Right renal pelvis (tissue), 4 donors: ENCODE results near the gene SYNDIG1L. TPM values are rescaled to one million over a fixed set of nuclear protein-coding genes. Genes with fewer than 3 reads are reported as not detected.

ENCODE experiments used
- DNase-seq, 4 donors: peaks; one replicate each; pipeline ENCODE4 v3.0.0-alpha.2; 2013; ENCODE audit warnings: low read depth in 4 of 4, low spot score in 3 of 4, missing footprints in 1 of 4
- polyA plus RNA-seq, 4 donors: library from polyadenylated mRNA; unstranded; fragments of 120-200 nt; gene quantifications; one replicate each; pipeline ENCODE4 v1.2.1, GENCODE V29; 2013; ENCODE audit not compliant: insufficient read length in 4 of 4

The SYNDIG1L gene
- polyA plus RNA-seq, 4 donors, result 0.19 to 0.39 (median 0.34) TPM

DNA sequence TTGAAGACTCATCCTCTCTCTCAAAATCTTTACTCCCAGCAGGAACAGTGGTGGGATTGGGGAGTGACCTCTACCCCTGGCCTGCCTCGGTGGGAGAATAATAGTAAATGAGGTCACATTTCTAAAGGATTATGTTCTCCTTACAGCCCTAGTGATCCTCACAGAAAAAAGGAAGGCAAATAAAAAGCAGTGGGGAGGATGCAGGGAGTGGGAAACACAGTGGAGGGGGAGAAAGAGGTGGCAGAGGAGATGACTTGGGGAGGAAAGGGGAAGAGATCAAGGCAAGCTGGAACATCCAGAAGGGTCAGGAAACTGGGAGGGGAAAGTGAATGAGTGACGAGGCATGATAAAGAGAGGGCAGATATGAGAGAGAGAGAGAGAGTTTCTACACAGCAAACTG is 8.3 kb upstream of the SYNDIG1L start:
- DNase-seq, result no peak

DNA sequence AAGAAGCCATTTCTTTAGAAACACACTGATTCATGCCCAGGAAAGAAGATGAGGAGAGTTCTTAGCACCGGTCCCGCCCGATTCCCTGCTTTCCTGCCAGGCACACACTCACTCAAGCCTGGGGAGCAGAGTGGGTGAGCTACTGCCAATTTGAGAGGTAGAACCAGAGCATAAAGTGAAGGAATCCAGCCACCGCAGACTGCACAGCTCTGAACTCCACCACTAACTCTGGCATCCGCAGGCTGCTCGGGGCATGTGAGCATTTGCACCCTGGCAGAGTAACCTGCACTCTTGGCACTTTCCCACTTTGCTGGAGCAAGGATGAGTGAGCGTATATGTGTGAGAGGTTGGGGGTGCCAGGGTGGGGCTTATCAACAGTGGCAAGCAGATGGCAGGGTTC is 4.0 kb upstream of the SYNDIG1L start:
- no peak for DNase-seq

DNA sequence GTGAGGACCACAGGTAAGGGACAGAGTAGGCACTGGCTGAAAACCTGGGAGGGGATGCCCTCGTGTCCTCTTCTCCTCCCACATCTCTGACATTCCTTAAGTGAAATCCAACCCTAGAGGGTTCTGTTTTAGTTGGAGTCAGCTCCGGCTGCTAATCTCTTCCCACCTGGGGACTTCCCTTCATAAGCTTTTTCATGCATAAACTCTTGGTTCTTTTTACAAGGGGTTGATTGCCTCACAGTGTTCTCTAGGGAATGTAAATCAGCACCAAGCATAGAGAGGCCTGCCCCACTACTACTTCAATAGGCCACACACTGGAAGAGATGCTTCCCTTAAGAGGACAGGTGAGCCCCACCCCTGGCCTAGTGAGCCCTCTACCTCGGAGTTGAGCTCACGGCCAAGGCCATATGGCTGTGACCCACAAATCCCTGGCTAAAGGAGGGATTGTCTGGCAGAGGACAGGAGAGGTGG is 3.2 kb upstream of the SYNDIG1L start:
- DNase-seq, result no peak

DNA sequence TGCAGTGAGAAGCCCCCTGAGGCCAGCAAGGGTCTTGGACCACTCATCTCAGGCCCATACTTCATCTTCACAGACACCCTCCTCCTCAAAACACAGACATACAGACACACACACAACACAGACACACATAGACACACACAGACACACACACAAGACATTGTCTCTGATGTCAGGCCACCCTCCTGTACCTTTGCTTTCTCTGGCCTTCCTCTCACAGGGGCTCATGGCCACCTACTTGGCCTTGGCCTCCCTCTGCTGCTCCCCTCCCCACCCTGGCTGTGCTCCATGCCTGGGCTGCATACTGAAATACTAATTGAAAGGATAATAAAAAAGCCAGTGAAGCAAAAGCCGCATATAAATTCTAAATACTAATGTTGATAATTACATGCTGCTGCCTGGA is 1.6 kb upstream of the SYNDIG1L start:
- DNase-seq, result no peak

DNA sequence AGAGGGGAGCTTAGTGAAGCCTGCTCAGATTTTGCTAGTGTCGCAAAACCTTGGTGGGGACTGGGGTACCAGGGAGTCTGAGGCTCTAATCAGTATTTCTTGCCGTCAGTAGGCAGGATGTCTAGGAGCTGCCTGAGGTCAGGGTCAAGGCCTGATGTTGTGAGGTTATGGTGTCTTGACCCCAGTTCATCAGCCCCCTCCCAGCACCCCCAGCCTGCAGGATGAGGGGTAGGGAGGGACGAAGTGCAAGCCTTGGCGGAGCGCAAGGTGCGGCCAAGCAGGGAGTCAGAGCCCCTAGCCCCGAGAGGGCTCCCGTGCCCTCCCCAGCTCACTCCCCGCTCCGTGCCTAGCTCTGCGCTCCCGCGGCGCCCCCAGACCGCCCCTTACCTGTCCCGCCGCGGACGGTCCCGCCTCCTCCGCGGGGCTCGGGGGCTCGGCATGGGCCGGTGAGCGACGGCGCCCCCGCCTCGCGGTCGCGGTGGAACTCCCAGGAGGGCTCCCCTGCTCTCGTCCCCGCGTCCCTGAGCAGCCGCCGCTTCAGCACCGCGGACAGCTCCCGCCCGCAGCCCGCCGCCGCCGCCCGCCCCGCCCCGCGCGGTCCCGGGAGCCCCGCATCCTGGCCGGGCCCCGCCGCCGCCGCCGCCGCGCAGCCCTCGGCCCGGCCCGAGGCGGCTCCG is 347 bp downstream of the SYNDIG1L start:
- DNase-seq, result no peak

DNA sequence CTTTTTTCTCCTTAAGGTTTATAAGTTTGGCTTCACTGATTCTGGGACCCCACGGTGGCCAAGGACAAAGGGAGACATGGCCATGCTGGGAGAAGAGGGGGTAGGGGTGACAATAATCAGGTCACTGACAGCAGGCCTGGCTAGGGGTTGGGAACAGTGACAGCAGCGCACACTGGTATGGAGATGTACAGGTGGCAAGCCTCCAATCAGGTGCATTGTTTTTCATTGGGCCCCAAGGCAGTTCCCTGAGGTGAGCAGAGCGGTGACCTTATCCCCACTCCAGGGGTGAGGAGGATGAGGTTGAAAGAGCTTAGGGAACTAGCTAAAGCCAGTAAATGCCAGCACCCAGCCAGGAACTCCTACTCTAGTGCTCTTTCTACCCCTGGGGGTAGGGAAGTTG is 1.4 kb downstream of the SYNDIG1L start:
- DNase-seq, result no peak

DNA sequence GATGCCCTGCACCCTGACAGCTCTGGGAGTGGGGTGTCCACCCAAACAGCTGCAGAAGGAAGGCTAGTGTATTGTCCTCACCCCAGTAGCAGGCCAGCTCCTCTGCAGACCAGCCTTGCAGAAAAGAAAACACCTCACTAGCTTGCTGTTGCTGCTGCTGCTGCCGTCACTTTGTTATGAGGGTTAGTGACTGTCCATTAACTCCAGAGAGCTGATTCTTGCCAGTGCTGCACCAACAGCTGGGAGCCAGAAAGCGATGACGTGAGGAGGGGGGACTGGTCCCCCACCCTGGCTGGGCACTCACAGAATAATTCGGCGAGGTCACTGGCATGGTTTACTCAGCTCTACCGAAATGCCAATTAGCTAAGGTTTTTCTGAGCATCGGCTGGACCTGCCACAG is 2.8 kb downstream of the SYNDIG1L start:
- no peak for DNase-seq

DNA sequence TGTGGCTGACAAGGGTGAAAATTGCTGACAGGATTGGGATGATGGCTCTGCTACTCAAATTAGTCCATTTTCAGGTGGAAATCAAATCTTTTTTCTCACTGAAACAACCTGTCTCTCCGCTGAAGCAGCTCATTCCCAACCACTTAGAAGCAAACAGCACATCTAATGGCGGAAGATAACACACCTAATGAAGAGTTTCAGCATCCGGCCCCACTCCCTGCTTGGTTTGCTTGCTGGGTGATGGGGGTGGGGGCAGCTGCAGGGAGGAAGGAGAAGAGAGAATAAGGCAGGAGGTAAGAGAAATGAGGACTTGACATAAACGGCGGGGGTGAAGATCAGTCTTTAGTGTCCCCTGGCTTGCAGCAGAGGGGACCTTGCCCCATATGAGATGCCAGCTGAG is 4.0 kb downstream of the SYNDIG1L start:
- DNase-seq, result no peak

DNA sequence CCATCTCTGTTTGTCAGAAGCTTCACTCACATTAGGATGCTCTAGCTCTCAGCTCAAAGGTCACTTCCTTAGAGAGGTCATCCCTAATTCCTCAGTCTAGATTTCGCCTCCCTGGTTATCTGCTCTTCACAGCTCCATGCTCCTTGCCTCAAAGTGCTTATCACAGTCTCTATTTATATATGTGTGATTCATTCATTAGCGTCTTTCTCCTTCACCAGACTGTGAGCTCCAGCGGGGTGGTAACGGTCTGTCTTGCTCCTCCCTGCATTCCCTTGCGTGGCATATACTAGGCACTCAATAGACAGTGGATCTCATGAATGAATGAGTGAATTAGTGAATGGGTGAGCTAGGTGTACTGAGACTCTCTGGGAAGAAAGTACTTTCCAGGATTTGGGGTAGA is 6.9 kb downstream of the SYNDIG1L start:
- no peak for DNase-seq

DNA sequence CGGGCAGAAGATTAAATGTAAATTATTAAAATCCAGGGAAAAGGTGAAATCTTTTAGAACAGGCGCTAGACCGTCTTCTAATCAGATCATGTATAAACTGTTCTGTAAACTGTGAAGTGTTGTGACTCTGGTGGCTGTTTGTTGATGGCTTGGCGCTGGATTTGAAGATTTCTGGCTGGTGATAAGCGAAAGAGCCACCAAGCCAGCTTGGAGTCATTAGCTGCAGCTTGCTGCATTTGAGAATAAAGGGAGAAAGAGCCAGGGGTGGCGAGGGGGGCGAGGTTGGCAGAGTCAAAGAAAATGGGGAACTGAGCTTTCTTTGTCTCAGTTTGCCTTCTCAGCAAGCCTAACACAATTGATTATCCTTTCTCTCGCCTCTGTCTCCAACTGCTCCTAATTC is 8.0 kb downstream of the SYNDIG1L start:
- no peak for DNase-seq

DNA sequence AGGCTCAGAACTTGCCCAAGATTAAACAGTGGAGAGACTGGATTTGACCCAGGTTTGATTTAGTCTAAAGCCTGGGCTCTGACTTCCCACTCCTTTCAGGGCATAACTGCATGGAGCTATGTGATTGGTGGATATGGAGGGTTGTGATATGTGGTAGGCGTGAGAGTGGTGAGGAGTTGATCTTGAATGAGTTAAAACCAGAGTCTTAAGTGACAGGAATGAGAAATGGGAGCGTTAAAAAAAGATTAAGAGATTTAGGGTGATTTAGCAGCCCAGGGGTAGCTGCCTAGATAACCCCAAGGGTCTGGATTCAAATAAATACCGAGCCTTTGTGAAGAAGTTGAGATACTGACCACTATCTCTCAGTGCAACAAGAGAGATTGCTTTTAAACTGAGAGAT is 8.4 kb downstream of the SYNDIG1L start:
- DNase-seq, result no peak

DNA sequence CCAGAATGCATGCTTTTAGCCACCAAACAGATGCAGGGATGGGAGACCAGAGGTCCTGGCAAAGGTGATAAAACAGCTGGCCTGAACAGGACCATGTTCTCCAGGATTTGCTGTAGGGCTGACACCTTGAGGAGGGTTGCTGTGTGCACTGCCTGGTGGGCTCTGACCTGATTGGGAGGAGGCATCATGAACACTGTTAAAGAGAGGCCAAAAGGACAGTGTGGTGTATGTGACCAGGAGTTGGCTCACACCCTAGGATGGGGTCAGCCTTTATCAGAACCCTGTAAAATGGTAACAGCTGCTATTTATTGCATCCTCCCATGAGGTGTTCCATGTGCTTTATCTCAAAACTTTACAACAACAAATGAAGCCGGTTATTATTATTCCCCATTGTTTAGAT is 8.8 kb downstream of the SYNDIG1L start:
- DNase-seq, result no peak

DNA sequence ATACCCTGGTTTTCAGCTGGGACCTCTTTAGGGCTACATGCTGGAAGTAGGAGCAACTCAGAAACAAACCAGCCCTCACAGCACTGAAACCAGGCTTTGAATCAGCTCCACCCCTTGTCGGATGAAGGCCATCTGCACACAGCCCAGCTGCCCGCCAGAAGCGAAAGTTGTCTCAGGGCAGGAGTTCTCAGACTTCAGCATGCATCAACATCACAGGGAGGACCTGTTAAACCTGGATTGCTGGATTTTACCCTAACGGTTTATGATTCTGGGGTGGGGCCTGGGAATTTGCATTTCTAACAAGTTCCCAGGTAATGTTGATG is 10.9 kb downstream of the SYNDIG1L start:
- DNase-seq, result no peak

DNA sequence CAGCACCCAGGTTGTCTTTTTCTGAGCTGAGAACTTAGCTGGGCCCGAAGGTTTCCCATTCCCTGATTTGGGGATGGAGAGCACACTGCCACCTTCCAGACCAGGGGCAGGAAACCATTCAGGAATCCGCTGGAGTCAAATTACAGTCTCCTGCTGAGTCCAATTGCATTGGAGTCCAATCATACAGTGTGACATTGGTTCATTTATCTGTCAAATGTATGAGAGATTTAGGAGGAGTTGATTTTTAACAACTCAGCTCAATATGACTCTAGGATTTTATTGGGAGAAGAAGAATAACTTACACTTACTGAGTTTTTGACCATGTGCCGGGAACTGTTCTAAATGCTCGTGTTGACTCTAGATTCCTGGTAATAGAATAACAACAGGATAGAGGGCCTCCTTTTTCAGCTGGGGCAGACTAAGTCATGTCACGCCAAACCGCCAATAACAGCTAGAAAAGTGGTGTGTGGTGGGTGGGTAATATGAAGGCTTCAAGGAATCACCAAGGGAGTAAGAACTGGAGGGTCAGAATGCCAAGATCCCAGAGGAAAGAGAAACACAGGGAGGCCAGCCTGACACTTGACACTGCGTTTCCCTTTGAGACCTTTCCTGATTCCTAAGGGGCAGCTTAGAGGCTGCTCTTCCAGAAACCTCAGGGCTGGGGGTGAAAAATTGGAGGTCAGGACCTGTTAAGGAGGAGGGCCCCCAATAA is 11.5 kb downstream of the SYNDIG1L start:
- no peak for DNase-seq

DNA sequence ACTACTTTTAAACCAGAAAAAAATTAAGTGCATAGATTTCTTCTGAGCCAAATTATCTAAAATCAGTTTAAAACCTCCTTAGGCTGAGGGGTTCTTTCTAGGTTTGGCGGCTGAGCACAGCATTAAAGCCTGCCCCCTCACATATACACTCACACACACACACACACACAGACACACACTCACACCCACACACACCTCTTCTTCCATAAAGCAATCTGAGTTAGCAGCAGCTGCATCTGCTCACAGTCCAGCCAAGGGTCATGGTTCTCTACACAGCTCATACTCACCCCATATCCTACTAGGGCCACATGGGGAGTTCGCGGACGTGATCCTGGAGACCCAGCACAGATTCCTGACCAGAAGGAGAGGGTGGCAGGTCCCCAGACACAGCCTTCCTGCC is 12.4 kb downstream of the SYNDIG1L start:
- DNase-seq, result no peak

DNA sequence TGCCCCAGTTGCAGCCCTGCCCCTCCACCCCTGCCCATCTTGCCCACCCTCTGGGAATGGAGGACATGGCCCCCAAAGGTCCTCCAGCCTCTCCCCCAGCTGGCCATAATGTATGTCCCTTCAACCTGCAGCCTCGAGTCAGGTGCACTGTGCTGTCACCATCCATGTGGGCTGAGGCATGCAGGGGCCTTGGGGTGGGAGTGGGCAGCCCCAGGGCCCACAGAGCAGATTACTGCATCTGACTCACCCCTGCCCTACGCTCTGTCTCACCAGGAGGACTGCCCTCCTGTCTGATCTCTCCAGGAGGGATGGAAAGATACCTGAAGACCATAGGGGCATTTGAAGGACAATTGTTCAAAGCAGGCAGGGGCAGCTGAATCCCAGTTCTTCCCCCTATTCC is 13.3 kb downstream of the SYNDIG1L start:
- no peak for DNase-seq

DNA sequence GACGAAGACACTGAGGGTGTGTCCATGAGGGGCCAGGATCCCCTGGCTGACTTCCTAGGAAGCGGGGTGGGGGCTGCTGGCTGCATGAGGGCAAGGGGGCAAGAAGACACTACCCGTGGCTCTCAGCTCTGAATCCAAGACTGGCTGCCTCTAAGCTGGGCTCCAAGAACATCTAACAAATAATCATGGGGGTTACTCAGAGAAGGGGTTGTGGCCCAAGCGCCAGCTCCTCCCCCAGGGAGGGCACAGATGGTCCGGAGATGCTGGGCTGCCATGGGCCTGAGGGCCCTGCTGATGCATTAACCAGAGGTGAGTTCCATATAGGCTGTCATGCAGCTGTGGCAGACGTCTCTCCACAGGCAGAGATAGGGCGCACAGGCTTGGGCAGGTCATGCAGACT is 14.3 kb downstream of the SYNDIG1L start:
- no peak for DNase-seq

DNA sequence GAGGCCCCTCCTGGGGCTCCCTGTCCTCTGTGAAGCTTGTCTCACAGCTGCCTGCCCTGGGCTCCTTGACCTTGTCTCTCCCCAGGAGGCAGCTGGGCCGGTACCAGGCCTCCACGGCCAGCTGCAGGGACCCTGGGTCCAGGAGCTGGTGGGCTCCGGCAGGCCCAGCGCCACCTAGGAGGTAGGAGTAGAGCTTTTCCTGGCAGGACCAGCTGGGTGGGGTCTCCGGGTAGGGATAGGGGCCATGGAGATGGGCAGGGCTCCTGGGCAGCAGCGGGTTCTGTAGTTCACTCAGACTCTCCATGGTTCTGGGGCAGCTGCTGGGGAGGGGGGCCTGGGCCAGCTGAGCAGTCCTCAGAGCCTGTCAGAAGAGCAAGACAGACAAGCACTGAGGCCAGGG is 16.6 kb downstream of the SYNDIG1L start:
- no peak for DNase-seq

DNA sequence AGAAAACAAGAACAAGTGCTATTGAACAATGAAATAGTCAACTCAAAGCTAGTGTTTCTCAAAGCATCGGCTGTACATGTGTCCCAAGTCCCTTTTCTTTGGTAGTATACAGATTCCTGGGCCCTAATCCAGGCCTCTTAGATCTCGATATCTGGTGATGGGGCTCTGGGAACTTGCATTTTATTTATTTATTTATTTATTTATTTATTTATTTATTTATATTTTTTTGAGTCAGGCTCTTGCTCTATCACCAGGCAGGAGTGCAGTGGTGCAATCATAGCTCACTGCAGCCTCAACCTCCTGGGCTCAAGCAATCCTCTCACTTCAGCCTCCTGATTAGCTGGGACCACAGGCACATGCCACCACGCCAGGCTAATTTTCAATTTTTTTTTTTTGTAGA is 17.1 kb downstream of the SYNDIG1L start:
- DNase-seq, result no peak

DNA sequence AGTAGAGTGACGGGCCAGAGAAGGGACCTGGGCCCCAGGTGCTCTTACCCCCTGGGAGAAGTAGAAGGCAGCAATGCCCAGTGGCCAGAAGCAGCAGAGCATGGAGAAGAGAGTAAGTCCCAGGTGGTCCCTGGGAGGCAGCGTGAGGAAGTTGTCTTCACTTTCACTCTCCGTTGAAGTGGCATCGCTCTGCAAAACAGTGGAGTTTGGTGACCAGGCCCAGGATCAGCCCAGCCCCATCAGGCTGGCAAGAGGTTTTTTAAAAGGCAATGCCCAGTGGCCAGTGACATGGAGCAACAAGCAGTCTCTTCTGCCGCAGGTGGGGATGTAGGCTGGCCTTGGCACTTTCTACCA is 18.2 kb downstream of the SYNDIG1L start:
- DNase-seq, result no peak

DNA sequence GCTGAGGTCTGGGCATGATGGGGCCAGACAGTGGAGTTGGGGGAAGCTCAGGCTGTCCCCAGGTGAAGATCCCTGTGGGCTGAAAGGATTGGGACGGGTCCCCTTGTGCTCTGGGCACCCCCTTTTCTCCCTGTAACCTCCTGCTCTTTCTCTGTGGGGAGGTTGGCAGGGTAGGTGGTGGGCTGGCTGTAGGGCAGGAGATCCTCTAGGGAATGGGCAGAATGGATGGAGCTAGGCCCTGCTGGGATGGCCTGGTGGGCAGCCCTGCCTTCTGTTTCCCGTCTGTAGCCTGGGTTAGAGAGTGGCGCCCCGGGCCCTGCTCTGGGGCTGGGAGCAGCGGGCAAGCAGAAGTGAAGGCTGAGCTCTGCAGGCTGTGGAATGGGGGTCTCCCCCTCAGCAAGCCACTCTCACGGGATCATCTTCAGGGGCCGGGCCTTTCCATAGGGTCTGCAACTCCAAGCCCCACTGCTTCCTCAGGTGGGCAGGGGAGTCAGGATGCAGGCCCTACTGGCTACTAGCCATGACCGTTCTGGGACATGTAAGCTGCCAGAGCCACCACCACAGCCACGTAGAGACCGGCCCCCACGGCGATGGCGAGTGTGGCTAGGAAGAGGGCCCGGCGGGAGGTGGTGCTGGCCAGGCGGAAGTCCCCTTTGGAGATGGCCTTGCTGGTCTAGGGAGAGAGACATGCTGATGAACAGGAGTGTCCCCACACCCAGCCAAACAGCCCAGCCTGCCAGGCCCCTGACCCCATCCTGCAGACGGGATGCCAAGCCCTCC is 18.8 kb downstream of the SYNDIG1L start:
- DNase-seq, result no peak

DNA sequence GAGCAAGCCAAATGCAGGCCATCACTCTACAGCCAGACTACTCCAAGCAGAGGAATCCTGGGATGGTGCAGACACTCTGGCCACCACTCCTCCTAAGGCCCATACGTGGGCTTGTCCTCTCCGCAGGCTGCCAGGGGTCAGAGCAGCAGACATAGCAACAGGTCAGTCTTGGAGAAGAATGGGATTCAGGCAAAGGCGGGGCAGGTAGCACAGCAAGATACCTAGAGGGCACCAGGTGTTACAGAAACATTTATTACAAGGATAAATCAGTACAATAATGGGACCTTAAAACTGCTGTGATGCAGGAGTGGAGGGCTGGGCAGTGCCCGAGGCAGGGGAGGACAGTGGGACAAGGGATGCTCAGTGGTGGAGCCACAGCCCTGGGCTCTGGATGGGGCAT is 20.3 kb downstream of the SYNDIG1L start:
- DNase-seq, result no peak
